GM18508 (cell line): ENCODE measurements around the gene MRPL55.
"Not testable (repeated sequence)": the region's sequence is repeated elsewhere in the genome, so short reads cannot be mapped to it uniquely, and the experiment has no call there.

Experiments used
- ATAC-seq: cut with Tn5 transposase; IDR thresholded peaks from one replicate; pipeline ENCODE4 v1.9.1; 2021; ENCODE audit warnings: moderate number of reproducible peaks; ENCODE audit not compliant: insufficient read depth, unreplicated experiment

MRPL55 gene

DNA sequence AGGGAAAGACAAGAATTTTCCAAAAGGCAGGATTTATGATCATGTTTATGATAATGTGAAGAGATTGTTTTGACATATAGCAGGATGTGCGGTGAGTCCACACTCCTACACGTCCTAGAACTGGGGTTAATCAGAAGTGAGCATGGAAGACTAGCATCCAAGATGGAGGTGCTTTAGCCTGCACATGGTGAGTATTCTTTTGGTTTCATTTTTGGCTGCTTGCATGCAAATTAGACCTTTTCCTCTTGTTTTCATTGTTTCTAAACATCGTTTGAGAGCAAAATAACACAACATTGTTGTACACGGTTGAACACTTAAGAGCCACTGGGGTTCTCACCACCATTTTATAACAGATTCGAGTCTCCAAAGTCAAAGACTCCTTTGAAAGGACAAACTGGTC, 16.1 kb upstream of the MRPL55 start:
- no peak for ATAC-seq

DNA sequence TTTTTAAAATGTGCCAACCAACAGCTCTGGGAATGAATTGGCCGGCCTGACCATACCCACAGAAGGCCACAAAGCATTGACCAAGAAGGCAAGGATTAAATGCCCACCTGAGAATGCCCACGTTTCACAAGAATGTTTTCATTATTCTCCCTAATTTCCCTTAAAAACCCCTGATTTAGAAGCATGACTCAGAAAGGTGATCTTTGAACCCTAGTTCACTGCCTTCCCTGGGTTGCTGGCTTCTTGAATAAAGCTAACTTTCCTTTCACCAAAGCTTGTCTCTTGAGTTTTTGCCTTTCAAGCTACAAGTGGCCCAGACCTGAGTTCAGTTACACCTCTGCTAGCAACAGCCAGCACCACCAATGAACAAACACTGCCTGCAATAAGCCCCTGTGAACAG, 14.4 kb upstream of the MRPL55 start:
- no peak for ATAC-seq

DNA sequence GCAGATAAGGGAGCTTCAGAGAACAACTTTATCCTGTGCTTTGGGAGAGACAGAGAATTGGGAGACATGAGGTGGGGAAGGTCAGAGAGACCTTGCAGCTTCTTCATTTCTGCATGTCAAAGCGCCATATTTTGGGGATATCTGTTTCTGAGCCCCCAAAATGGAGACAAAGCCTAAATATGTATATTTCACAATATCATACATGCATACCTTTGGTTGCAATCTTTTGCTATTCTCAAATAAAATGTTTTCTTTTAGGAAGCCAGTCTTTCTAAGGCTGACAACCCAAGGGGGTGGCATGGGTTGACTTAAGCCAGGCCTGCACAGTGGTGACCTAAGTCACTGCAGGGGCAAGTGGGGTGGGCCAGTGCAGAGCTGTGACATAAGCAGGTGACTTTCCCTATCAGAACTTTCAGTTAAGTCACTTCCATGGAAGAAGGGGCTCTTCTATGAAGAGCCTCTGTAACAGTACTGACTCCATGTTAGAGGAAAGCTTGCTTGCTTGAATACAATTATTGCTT, 13.9 kb upstream of the MRPL55 start:
- ATAC-seq, result no peak

GRCh38 chr1:228120857-228121489, 11.9 kb upstream of the MRPL55 start:
- ATAC-seq, result no peak

- no peak for ATAC-seq
Measured at GRCh38 chr1:228120351-228120750, 11.3 kb upstream of the MRPL55 start.

- no peak for ATAC-seq
Measured at GRCh38 chr1:228118040-228118439, 8.9 kb upstream of the MRPL55 start.

GRCh38 chr1:228117335-228117734, 8.2 kb upstream of the MRPL55 start:
- no peak for ATAC-seq

GRCh38 chr1:228114827-228115226, 5.7 kb upstream of the MRPL55 start:
- ATAC-seq, result no peak

GRCh38 chr1:228112617-228113016, 3.5 kb upstream of the MRPL55 start:
- no peak for ATAC-seq

GRCh38 chr1:228112167-228112566, 3.1 kb upstream of the MRPL55 start:
- ATAC-seq, result no peak

GRCh38 chr1:228111315-228111714, 2.2 kb upstream of the MRPL55 start:
- ATAC-seq, result not testable (repeated sequence)

DNA sequence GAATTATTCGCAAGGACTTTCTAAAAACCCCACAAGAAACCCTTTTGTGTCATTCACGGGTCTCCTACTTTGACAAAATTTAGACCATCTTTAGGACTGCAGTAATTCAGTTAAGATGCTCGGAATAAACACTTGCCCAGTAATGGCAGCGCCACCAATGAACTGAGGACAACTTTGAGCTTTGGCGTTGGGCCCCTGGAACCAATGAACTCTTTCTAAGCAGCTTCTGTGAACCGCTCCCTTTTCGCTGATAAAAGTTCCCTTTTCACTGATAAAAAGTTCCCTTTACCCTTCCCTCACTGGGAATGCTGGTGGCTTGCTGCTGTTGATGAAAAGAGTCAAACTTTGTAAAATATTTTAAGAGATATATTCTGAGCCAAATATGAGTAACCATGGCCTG, 1.5 kb upstream of the MRPL55 start:
- ATAC-seq, result no peak

DNA sequence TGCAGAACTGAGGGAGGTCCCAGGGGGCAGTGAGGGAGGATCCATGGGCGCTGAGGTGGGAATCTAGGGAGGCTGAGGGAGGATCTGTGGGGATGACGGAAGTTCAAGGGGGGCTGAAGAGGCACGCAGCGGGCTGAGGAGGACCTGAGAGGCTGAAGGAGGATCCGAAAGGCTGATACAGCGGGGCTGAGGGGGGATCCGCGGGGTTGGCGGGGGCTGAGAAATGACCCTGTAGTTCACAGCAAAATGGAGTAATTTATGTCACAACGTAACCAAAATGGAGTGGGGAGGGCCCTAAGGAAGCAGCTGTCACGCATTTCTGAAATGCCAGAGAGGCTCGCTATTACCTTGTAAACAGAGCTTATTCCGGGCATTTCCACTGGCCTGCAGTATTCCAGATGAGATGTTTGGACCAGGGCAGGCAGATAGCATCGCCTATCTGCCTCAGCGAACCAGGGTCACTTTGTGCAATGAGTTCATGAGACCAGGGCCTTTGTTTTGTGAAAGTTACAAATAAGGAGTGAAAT, 926 bp upstream of the MRPL55 start:
- ATAC-seq, result no peak

GRCh38 chr1:228108742-228109072, 392 bp downstream of the MRPL55 start:
- no peak for ATAC-seq

DNA sequence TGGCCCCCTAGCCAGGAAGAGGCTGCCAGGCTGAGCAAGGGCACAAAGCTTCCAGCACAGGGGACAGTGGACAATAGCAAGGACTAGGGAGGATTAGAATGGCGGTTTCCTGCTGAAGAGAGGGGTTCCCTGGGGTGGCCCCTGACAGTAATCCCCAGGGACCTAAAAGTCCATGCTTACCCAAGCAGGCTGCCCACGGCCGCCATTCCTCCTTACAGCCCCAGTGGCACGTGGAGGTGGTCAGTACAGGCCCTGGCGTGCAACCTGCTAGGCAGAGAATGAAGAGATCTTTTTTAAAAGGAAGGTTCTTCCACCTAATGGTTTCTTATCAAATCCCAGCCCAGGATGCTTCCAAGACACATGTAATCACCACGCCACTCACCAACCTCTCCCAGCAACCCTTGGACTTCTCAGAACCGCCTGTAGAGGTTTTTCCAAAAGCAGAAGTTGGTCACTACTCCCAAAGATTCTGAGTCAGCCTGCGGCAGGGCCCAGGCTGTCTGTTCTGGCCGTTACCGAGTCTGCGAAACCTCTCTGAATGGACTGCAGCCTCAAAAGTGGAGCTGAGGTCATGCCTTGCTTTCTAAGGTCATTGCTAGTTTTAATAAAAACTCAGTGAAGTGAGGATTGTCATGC, 926 bp downstream of the MRPL55 start:
- no peak for ATAC-seq

DNA sequence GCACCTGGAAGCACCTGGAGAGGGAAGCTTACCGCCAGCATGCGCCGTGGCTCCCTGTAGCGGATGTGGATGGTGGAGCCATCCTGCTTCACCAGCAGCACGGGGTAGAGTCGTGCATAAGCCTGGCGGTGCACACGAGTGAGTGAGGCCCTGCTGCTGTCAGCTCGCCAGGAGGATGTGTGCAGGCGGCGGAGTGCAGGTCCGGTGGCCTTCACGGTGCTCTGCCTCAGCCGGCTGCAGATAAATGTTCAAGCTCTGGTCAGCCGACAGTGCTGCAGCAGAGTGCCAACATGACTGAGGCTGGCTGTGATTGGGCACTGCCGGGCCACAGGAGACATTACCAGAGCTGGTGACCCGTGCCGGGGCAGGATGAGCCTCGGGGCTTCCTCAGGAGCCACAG, 1.5 kb downstream of the MRPL55 start:
- no peak for ATAC-seq

- ATAC-seq, result no peak
Measured at GRCh38 chr1:228106800-228107054, 2.4 kb downstream of the MRPL55 start.

DNA sequence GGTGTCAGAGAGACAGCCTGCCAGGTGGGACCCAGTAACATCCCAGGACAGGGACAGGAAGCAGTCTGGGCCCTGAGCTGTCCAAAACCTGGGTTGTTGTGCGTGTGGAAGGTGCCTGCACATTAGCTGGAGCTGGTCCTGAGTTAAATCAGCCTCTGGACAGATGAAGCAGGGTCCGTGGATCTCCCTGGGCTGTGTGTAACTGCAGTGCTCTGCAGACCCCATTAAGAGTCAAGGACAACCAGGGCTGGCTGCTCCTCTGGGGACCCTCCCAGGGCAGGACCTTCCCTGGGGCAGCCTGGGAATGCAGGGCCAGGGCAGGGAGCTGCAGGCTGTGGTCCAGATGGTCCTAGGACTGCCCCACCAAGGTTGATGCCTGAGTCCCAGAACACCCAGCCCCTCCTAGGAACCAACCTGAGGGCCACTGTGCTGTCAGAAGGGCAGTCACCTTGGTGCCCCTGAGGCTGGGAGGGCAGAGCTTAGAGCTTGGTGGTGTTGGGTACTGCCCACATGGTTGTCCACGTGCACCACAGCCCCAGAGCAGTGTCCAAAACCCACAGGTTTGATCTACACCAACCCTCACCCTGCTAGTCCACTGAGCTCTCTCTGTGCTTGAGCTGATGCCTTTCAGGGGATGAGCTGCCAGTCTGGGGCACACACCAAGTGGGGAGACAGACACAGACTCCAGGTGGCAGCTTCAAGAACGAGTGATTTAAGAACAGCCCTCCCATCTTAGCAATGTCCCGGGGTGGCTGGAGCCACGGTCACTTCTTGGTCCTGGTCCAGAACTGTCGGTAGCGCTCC, 2.9 kb downstream of the MRPL55 start:
- ATAC-seq, result no peak

DNA sequence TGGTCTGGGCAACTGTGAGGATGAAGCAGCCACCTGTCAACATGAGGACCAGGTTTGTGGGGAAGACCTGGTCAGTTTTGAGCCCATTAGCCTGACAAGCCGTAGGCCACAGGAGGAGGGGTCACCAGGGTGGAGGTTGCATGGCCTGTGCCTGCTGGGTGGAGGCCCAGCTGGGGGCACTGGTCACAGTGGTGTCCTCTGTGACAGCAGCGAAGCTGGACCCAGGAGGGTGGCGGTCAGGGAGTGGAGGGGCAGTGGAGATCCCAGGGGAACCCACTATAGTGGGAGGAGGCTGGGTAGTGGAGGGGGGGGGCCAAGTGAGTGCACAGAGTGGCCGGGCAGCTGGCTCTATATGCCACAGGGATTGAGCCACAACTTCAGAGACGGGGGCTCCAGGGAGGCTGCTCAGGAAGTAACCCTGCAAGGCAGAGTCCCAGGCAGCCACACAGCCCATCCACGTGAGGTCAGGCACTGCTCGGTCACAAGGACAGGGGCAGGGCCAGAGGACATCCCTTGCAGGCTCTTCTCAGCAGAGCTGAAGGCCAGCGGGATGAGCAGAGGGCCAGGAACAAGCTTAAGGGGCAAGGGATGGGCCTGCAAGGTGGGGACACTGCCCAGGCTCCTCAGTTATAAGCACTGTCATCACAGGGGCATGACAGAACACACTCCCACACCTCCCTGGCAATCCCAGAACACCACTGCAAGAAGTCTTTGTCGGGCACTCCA, 3.7 kb downstream of the MRPL55 start:
- ATAC-seq, result no peak

DNA sequence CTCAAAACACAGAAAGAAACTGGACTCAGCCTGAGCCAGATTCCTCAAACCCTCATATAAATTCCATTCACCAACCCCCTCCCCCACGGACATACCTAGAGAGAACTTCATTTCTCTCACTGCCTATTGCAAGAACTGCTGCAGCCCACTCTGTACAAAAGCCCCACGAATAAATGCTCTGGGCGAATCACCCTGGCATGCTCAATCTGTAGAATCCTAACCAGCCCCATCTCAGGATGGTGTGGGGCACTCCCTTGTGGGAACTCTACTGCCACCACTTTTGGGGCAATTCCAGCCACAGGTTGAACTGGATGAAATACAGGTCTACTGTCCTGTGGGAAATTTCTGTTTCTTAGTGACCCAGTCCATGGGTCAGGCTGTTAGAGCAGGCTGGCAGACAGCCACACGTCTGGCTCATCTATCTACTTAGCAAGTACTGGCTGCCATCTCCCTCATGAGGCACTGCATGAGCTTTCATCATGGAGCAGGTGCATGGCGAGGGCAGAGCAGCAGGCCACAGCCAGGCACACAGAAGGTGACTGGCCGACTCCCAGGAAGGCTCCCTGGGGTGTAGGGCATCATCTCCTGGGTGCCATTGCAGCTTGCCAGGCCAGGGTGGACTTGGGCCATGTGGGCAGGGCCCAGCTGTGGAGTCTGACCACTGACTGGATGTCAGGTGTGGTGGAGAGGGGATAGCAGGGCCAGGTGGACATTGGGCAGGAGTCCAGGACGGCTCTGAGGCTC, 4.4 kb downstream of the MRPL55 start:
- no peak for ATAC-seq
